Measurements from ENCODE around the gene FAM151A. TPM values are rescaled to one million over a fixed set of nuclear protein-coding genes. Genes with fewer than 3 reads are reported as not detected.

FAM151A gene
- polyA plus RNA-seq, 3 donors = not detected

DNA sequence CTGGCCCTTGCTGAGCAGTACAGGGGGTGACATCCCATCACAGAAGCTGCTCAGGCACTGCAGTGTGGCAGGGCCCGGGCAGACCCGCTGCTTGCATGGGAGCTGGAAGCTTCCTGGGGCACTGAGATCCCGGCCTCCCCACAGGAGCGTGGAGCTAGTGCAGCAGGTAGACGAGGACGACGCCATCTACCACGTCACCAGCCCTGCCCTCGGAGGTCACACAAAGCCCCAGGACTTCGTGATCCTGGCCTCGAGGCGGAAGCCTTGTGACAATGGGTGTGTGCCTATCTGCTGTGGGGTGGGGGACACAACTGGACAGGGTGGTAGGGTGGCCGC is 16.4 kb downstream of the FAM151A start:
- Mint-ChIP-seq H3K9me3 (no peaks in the 10 kb centered on the region), H3K27ac (peak overlapping the region in 1 of 7 donors; percentile 53), H3K4me3 (no peak overlapping the region), H3K4me1 (peaks cover 2% of the 10 kb centered on the region), H3K36me3 (peaks cover 3 to 23% of the 10 kb centered on the region in 2 donors), H3K27me3 (ENCODE audit: low read depth in 3 of 3) (no peaks in the 10 kb centered on the region)
- Histone ChIP-seq H3K4me1 (ENCODE audit: control insufficient read depth in 1 of 2, insufficient read depth in 2 of 2, low read length in 2 of 2) (no peaks in the 10 kb centered on the region), H3K9me3 (replicated peaks in 1 of 2; ENCODE audit: control insufficient read depth in 1 of 2, insufficient read depth in 1 of 2, low read length in 2 of 2) (no peaks in the 10 kb centered on the region), H3K27me3 (ENCODE audit: control insufficient read depth in 2 of 2, insufficient read depth in 2 of 2, low read length in 2 of 2) (no peaks in the 10 kb centered on the region), H3K27ac (ENCODE audit: low read depth in 1 of 2, low read length in 2 of 2) (no peak overlapping the region), H3K4me3 (replicated peaks in 1 of 3; ENCODE audit: low read depth in 2 of 3, low read length in 3 of 3) (no peak overlapping the region), H3K79me2 (ENCODE audit: insufficient read depth, low read length) (no peaks in the 10 kb centered on the region), H2AFZ (ENCODE audit: insufficient read depth, low read depth, low read length, poor library complexity, severe bottlenecking) (no peak overlapping the region), H3K4me2 (replicated peaks; ENCODE audit: extremely low read depth, low read length, poor library complexity, severe bottlenecking) (no peak overlapping the region), H4K20me1 (ENCODE audit: insufficient read depth, low read length) (no peaks in the 10 kb centered on the region), H3K9ac (ENCODE audit: insufficient read depth, low read length, poor library complexity, severe bottlenecking) (no peak overlapping the region), H3K36me3 (replicated peaks in 1 of 2; ENCODE audit: control insufficient read depth in 1 of 2, insufficient read depth in 2 of 2, low read length in 2 of 2) (peaks cover 0 to 2% of the 10 kb centered on the region in 2 donors)
- 100% methylated on average over 5 of the region's 13 CpGs for WGBS (ENCODE audit: insufficient coverage)
- intact Hi-C loops (cut with micrococcal nuclease) = no loop called here
- DNase-seq = no peak
- no peak for TF ChIP-seq CTCF (IDR thresholded peaks at IDR 0.05)

DNA sequence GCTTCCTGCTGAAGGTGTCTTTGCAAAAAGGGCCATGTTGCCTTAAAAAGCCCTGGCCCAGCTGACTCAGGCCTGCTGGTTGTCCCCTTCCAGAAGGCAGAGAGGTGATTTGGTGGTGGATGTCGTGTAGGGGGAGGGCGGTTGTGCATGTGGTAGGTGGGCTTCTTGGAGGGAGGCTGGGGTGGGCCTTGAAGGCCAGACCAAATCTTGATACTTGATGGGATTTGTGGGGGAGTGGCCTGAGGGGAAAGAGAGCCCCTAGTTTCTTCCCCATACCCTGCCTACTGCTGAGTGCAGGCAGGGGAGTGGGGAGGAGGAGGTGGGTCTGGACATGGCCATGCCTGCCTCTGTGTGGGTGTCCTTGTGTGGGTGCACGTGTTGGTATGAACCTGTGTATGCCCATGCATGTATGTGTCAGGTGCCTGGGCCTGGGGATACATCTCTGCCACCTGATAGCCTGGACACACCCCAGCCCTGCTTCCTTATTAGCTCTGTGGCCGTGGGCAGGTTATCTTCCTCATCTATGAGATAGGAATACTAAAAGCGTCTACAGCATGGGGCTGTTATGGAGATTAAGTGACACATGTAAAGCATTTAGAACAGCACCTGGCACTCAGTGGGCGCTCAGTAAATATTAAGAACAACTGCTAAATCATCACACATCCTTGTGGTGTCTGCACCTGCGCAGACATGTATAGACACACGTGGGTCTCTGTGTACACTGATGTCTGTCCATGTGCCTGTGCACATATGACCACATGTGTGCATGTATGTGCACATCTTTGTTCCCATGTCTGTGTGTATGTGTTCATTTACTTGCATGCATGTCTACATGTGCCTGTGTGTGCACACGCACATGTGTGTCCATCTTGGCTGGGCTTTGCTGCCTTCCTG is 17.0 kb downstream of the FAM151A start:
- no peak overlapping the region for H3K27ac ChIP-seq (ENCODE audit: low read depth in 1 of 2, low read length in 2 of 2)
- no peak for DNase-seq
- H3K27ac Mint-ChIP-seq = peak overlapping the region in 1 of 7 donors; percentile 77
- no peak overlapping the region for H3K4me3 Mint-ChIP-seq
- peaks cover 2% of the 10 kb centered on the region for H3K4me1 Mint-ChIP-seq
- no peaks in the 10 kb centered on the region for H3K9me3 ChIP-seq (replicated peaks in 1 of 2; ENCODE audit: control insufficient read depth in 1 of 2, insufficient read depth in 1 of 2, low read length in 2 of 2)
- H3K9ac ChIP-seq (ENCODE audit: insufficient read depth, low read length, poor library complexity, severe bottlenecking) = no peak overlapping the region
- H3K4me2 ChIP-seq (replicated peaks; ENCODE audit: extremely low read depth, low read length, poor library complexity, severe bottlenecking) = no peak overlapping the region
- H3K4me1 ChIP-seq (ENCODE audit: control insufficient read depth in 1 of 2, insufficient read depth in 2 of 2, low read length in 2 of 2) = no peaks in the 10 kb centered on the region
- H3K36me3 ChIP-seq (replicated peaks in 1 of 2; ENCODE audit: control insufficient read depth in 1 of 2, insufficient read depth in 2 of 2, low read length in 2 of 2) = peaks cover 0 to 2% of the 10 kb centered on the region in 2 donors
- no peaks in the 10 kb centered on the region for H3K27me3 ChIP-seq (ENCODE audit: control insufficient read depth in 2 of 2, insufficient read depth in 2 of 2, low read length in 2 of 2)
- no peaks in the 10 kb centered on the region for H3K79me2 ChIP-seq (ENCODE audit: insufficient read depth, low read length)
- no peaks in the 10 kb centered on the region for H3K27me3 Mint-ChIP-seq (ENCODE audit: low read depth in 3 of 3)
- H2AFZ ChIP-seq (ENCODE audit: insufficient read depth, low read depth, low read length, poor library complexity, severe bottlenecking) = no peak overlapping the region
- 95% methylated on average over 4 of the region's 9 CpGs for WGBS (ENCODE audit: insufficient coverage)
- H3K36me3 Mint-ChIP-seq = peaks cover 3 to 23% of the 10 kb centered on the region in 2 donors
- H4K20me1 ChIP-seq (ENCODE audit: insufficient read depth, low read length) = no peaks in the 10 kb centered on the region
- no peak for TF ChIP-seq CTCF (IDR thresholded peaks at IDR 0.05)
- intact Hi-C loops (cut with micrococcal nuclease) = no loop called here
- H3K9me3 Mint-ChIP-seq = no peaks in the 10 kb centered on the region
- no peak overlapping the region for H3K4me3 ChIP-seq (replicated peaks in 1 of 3; ENCODE audit: low read depth in 2 of 3, low read length in 3 of 3)
